ENCODE results near the gene RARB.

Gene RARB

GRCh38 chr3:25472731-25473130 lies 44.7 kb downstream of the RARB start:
- DNase-seq (ENCODE audit: low spot score): no peak

- DNase-seq (ENCODE audit: low spot score): no peak
Measured at GRCh38 chr3:25473246-25473645, 45.2 kb downstream of the RARB start.

GRCh38 chr3:25474052-25474451 lies 46.0 kb downstream of the RARB start:
- no peak for DNase-seq (ENCODE audit: low spot score)

- no peak for DNase-seq (ENCODE audit: low spot score)
Measured at GRCh38 chr3:25476639-25477038, 48.6 kb downstream of the RARB start.

GRCh38 chr3:25478211-25478757 lies 50.2 kb downstream of the RARB start:
- no peak for DNase-seq (ENCODE audit: low spot score)

- DNase-seq (ENCODE audit: low spot score): no peak
Measured at GRCh38 chr3:25478964-25479726, 51.1 kb downstream of the RARB start.

GRCh38 chr3:25479727-25480010 lies 51.6 kb downstream of the RARB start:
- DNase-seq (ENCODE audit: low spot score): no peak

- DNase-seq (ENCODE audit: low spot score): no peak
Measured at GRCh38 chr3:25480811-25481210, 52.7 kb downstream of the RARB start.

- DNase-seq (ENCODE audit: low spot score): no peak
Measured at GRCh38 chr3:25481386-25481785, 53.3 kb downstream of the RARB start.

GRCh38 chr3:25483456-25483855 lies 55.4 kb downstream of the RARB start:
- no peak for DNase-seq (ENCODE audit: low spot score)

GRCh38 chr3:25485673-25486072 lies 57.6 kb downstream of the RARB start:
- DNase-seq (ENCODE audit: low spot score): no peak

GRCh38 chr3:25486932-25487331 lies 58.9 kb downstream of the RARB start:
- DNase-seq (ENCODE audit: low spot score): no peak

- no peak for DNase-seq (ENCODE audit: low spot score)
Measured at GRCh38 chr3:25489858-25490593, 62.0 kb downstream of the RARB start.

GRCh38 chr3:25493246-25493645 lies 65.2 kb downstream of the RARB start:
- DNase-seq (ENCODE audit: low spot score): no peak

- DNase-seq (ENCODE audit: low spot score): no peak
Measured at GRCh38 chr3:25493786-25494185, 65.7 kb downstream of the RARB start.

- DNase-seq (ENCODE audit: low spot score): no peak
Measured at GRCh38 chr3:25495304-25495703, 67.2 kb downstream of the RARB start.

- DNase-seq (ENCODE audit: low spot score): no peak
Measured at GRCh38 chr3:25495726-25496253, 67.7 kb downstream of the RARB start.

- DNase-seq (ENCODE audit: low spot score): no peak
Measured at GRCh38 chr3:25497096-25497495, 69.0 kb downstream of the RARB start.

GRCh38 chr3:25500706-25501210 lies 72.7 kb downstream of the RARB start:
- DNase-seq (ENCODE audit: low spot score): no peak

GRCh38 chr3:25502233-25502632 lies 74.2 kb downstream of the RARB start:
- DNase-seq (ENCODE audit: low spot score): no peak

- no peak for DNase-seq (ENCODE audit: low spot score)
Measured at GRCh38 chr3:25503898-25504301, 75.8 kb downstream of the RARB start.

- DNase-seq (ENCODE audit: low spot score): no peak
Measured at GRCh38 chr3:25505581-25505980, 77.5 kb downstream of the RARB start.

- no peak for DNase-seq (ENCODE audit: low spot score)
Measured at GRCh38 chr3:25507811-25508210, 79.7 kb downstream of the RARB start.
